ENCODE data around the gene EMID1. TPM values are rescaled to one million over a fixed set of nuclear protein-coding genes. Genes with fewer than 3 reads are reported as not detected.

Gene EMID1
- total RNA-seq, 2 experiments from 2014 or later: not detected

GRCh38 chr22:29211466-29211865 lies 5.8 kb downstream of the EMID1 start:
- no peak overlapping the region for H3K4me3 Mint-ChIP-seq
- no peak overlapping the region for H3K27ac Mint-ChIP-seq
- ATAC-seq (ENCODE audit: poor library complexity): no peak
- no peaks in the 10 kb centered on the region for H3K9me3 Mint-ChIP-seq
- no peaks in the 10 kb centered on the region for H3K36me3 Mint-ChIP-seq (ENCODE audit: low read depth)
- intact Hi-C loops (cut with DNase I, micrococcal nuclease): no loop called here
- no peak for DNase-seq
- CTCF ChIA-PET: no interaction called here
- Histone ChIP-seq H3K27ac (ENCODE audit: low read depth in 1 of 2, low read length in 2 of 2) (no peak overlapping the region), H3K4me3 (ENCODE audit: low read length) (no peak overlapping the region), H3K4me1 (ENCODE audit: insufficient read depth, low read length) (peaks cover under 1% of the 10 kb centered on the region), H3K36me3 (ENCODE audit: insufficient read depth, low read length) (no peaks in the 10 kb centered on the region), H3K9me3 (ENCODE audit: control insufficient read depth in 1 of 2, insufficient read depth in 1 of 2, low read length in 2 of 2) (peaks cover 0 to 3% of the 10 kb centered on the region in 2 experiments), H3K27me3 (ENCODE audit: control insufficient read depth in 1 of 2, insufficient read depth in 2 of 2, low read length in 2 of 2) (peaks cover 6 to 22% of the 10 kb centered on the region in 2 experiments)
- peaks cover 4% of the 10 kb centered on the region for H3K27me3 Mint-ChIP-seq
- POLR2A ChIA-PET: no interaction called here
- TF ChIP-seq CTCF (IDR thresholded peaks at IDR 0.05): no peak
- H3K4me1 Mint-ChIP-seq (ENCODE audit: low read depth): no peaks in the 10 kb centered on the region

GRCh38 chr22:29212743-29213142 lies 7.0 kb downstream of the EMID1 start:
- ATAC-seq (ENCODE audit: poor library complexity) (no peak), DNase-seq (no peak)
- H3K9me3 ChIP-seq (ENCODE audit: control insufficient read depth in 1 of 2, insufficient read depth in 1 of 2, low read length in 2 of 2): peaks cover 0 to 3% of the 10 kb centered on the region in 2 experiments
- H3K27me3 ChIP-seq (ENCODE audit: control insufficient read depth in 1 of 2, insufficient read depth in 2 of 2, low read length in 2 of 2): peaks cover 0 to 9% of the 10 kb centered on the region in 2 experiments
- intact Hi-C loops (cut with DNase I, micrococcal nuclease): no loop called here
- no peak for TF ChIP-seq CTCF (IDR thresholded peaks at IDR 0.05)
- Mint-ChIP-seq H3K4me1 (ENCODE audit: low read depth) (no peaks in the 10 kb centered on the region), H3K4me3 (no peak overlapping the region), H3K36me3 (ENCODE audit: low read depth) (no peaks in the 10 kb centered on the region), H3K27me3 (no peaks in the 10 kb centered on the region), H3K9me3 (no peaks in the 10 kb centered on the region), H3K27ac (no peak overlapping the region)
- no peaks in the 10 kb centered on the region for H3K36me3 ChIP-seq (ENCODE audit: insufficient read depth, low read length)
- CTCF ChIA-PET: no interaction called here
- no peaks in the 10 kb centered on the region for H3K4me1 ChIP-seq (ENCODE audit: insufficient read depth, low read length)
- no peak overlapping the region for H3K4me3 ChIP-seq (ENCODE audit: low read length)
- POLR2A ChIA-PET: no interaction called here
- H3K27ac ChIP-seq (ENCODE audit: low read depth in 1 of 2, low read length in 2 of 2): no peak overlapping the region

GRCh38 chr22:29213493-29213892 lies 7.8 kb downstream of the EMID1 start:
- no peaks in the 10 kb centered on the region for H3K9me3 Mint-ChIP-seq
- no peaks in the 10 kb centered on the region for H3K27me3 Mint-ChIP-seq
- no peaks in the 10 kb centered on the region for H3K4me1 ChIP-seq (ENCODE audit: insufficient read depth, low read length)
- ATAC-seq (ENCODE audit: poor library complexity) (no peak), DNase-seq (no peak)
- ChIA-PET CTCF (no interaction called here), POLR2A (no interaction called here)
- H3K4me1 Mint-ChIP-seq (ENCODE audit: low read depth): no peaks in the 10 kb centered on the region
- H3K27ac Mint-ChIP-seq: no peak overlapping the region
- H3K27me3 ChIP-seq (ENCODE audit: control insufficient read depth in 1 of 2, insufficient read depth in 2 of 2, low read length in 2 of 2): peaks cover 0 to 4% of the 10 kb centered on the region in 2 experiments
- H3K36me3 ChIP-seq (ENCODE audit: insufficient read depth, low read length): no peaks in the 10 kb centered on the region
- no peak for TF ChIP-seq CTCF (IDR thresholded peaks at IDR 0.05)
- no peaks in the 10 kb centered on the region for H3K9me3 ChIP-seq (ENCODE audit: control insufficient read depth in 1 of 2, insufficient read depth in 1 of 2, low read length in 2 of 2)
- H3K27ac ChIP-seq (ENCODE audit: low read depth in 1 of 2, low read length in 2 of 2): no peak overlapping the region
- H3K4me3 Mint-ChIP-seq: no peak overlapping the region
- no peak overlapping the region for H3K4me3 ChIP-seq (ENCODE audit: low read length)
- H3K36me3 Mint-ChIP-seq (ENCODE audit: low read depth): no peaks in the 10 kb centered on the region
- intact Hi-C loops (cut with DNase I, micrococcal nuclease): no loop called here

All from CD4-positive, alpha-beta T cell (primary cell).